ENCODE data around the gene SNAP29.
"Not testable (repeated sequence)": the region's sequence is repeated elsewhere in the genome, so short reads cannot be mapped to it uniquely, and the experiment has no call there.

Gene SNAP29

GRCh38 chr22:20931126-20931654 is 72.4 kb downstream of the SNAP29 start:
- DNase-seq (ENCODE audit: low spot score), result no peak

DNA sequence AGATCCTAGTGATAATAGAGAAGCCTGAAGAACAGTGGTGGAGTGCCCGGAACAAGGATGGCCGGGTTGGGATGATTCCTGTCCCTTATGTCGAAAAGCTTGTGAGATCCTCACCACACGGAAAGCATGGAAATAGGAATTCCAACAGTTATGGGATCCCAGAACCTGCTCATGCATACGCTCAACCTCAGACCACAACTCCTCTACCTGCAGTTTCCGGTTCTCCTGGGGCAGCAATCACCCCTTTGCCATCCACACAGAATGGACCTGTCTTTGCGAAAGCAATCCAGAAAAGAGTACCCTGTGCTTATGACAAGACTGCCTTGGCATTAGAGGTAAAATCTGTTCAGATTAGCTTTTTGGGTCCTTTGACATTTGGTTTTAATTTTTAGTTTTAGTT is 75.1 kb downstream of the SNAP29 start:
- DNase-seq (ENCODE audit: low spot score), result no peak

DNA sequence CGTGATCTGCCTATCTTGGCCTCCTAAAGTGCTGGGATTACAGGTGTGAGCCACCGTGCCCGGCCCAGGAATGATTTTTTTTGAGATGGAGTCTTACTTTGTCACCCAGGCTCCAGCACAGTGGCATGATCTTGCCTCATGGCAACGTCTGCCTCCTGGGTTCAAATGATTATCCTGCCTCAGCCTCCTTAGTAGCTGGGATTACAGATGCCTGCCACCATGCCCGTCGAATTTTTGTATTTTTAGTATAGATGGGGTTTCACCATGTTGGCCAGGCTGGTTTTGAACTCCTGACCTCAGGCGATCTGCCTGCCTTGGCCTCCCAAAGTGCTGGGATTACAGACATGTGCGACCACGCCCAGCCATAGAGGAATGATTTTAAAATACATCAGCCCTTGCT is 76.2 kb downstream of the SNAP29 start:
- DNase-seq (ENCODE audit: low spot score), result not testable (repeated sequence)

DNA sequence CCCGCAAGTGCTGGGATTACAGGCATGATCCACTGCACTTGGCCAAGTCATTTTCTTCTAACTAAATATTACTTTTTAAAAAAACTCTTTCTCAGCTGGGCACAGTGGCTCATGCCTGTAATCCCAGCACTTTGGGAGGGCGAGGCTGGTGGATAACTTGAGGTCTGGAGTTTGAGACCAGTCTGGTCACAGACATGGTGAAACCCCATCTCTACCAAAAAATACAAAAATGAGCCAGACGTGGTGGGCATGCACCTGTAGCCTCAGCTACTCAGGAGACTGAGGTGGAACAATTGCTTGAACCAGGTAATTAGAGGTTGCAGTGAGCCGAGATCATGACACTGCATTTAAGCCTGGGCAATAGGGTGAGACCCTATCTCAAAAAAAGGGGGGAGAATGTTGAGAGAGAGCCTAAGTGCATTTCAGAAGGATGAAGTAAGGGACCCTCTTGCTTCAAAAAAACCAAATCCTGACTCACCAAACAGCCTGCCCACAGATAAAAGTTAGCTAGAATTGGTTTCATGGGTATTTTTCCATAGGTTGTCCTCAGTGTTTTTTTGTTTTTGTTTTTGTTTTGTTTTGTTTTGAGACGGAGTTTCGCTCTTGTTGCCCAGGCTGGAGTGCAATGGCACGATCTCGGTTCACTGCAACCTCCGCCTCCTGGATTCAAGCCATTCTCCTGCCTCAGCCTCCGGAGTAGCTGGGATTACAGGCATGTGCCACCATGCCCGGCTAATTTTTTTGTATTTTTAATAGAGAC is 77.2 kb downstream of the SNAP29 start:
- DNase-seq (ENCODE audit: low spot score), result not testable (repeated sequence)

DNA sequence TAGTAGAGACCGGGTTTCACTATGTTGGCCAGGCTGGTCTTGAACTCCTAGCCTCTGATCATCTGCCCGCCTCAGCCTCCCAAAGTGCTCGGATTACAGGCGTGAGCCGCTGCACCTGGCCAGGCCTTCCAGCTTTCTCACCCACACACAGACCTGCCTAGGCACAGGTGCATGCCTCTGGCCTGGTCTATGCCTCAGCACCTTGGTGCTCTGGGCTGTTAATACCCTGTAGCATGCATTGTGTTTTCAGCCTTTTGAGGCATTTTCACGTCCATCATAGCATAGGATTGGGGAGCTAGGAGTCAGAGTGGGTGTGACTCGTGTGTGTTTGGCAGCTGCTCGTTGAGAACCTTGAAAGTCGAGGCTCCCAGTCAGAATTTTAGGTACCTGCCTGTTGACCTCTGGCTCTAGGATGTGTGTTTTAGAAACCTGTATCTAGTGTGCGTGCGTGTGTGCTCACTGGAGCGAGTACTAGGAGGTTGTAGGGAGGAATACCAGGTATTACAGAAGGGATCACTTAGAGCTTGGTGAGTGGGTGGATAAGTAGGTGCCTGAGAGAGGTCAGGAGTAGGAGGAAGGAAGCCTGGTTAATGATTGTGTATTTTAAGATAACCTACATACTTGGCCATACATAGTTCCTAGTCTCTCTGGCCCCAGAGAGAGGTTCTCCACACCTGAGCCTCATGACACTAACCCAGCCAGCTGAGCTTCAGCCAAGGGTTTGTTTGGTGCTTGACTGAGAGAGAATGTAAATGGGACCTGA is 78.4 kb downstream of the SNAP29 start:
- DNase-seq (ENCODE audit: low spot score), result no peak

DNA sequence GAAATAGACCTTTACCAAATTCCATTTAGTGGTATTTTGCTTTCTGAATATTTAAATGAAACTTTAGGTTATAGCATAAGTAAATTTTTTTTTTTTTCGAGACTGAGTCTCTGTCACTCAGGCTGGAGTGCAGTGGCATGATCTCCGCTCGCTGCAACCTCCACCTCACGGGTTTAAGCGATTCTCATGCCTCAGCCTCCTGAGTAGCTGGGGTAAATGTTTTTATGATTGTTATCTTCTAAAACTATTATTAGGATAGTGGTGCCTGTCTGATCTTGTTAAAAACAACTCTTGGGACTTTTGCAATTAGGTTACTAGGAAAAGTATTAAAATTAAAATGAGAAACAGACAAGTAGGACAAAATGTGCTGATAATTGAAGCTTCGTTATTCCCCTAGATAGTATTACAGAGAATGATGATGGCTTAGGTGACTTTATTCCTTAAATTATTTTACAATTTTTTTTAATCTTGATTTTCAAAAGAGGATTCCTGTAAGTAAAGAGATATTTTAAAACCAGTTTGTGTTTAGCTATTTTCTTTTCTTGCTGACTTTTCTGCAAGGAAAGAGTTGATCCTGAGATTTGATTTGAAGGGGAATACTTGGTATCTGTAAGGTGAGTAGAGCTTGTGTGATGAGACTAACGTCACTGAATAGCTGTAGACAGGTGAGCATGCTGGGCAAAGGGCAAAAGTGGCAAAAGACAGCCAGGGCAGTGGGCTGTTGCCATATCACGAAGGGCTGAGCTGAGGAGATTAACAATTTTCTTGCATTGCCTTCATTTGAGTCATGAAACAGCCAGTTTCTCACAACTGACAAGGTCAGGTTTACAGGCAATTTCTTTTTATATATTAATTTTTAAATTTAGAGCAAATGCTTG is 79.2 kb downstream of the SNAP29 start:
- no peak for DNase-seq (ENCODE audit: low spot score)

DNA sequence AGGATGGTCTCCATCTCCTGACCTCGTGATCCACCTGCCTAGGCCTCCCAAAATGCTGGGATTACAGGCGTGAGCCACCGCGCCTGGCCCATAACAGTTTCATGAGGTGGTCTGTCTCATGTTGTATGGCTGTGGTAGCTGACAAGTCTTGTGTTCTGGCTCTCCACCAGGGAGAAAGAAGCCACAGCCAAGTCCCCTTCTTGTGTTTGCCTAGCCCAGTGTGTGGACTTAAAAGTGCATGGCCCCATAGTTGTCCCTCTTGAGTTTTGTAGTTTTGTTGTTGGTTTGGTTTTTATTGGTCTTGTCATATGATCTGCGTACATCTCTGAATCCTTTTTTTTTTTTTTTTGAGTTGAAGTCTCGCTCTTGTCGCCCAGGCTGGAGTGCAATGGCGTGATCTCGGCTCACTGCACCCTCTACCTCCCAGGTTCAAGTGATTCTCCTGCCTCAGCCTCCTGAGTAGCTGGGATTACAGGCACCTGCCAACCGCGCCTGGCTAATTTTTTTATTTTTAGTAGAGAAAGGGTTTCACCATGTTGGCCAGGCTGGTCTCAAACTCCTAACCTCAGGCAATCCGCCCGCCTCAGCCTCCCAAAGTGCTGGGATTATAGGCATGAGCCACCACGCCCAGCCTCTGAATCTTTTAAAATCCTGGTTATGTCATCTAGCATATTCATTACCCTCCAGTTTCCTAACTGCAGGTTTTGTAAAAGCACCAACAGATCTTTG is 80.8 kb downstream of the SNAP29 start:
- DNase-seq (ENCODE audit: low spot score), result not testable (repeated sequence)

DNA sequence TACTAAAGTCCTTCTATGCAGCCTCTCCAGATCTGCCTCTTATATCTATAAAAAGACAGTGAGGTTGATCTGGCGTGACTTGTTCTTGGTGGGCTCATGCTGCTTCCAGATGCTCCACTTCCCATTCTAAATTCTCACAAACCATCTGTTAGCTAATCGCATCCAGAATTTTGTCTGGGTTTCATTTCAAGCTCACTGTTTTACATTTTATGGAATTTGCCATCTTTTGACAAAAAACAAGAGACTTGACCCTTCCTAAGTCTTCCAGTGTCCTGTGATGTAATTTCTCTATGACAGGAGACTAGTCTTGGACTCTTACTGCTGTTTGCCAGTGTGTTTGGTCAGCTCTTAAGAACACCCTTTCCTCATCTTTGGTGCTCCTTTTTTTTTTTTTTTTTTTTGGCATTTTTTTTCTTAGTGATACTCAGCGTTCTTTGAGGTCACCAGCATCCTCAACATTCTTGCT is 81.4 kb downstream of the SNAP29 start:
- no peak for DNase-seq (ENCODE audit: low spot score)

Data from pons (tissue), 1 donor.